Body of pancreas (tissue), 4 donors: ENCODE results near the gene MAFF. TPM values are rescaled to one million over a fixed set of nuclear protein-coding genes. Genes with fewer than 3 reads are reported as not detected.

ENCODE experiments used
- ATAC-seq: fragments of 150-250 bp; one replicate; pipeline ENCODE4 v1.9.1; 2016
- DNase-seq, 4 donors: peaks; one replicate each; pipeline ENCODE4 v3.0.0-alpha.2; 2019
- H3K27ac ChIP-seq, 4 donors: fragments of 200-600 bp; sonication (generic); 1 replicate in 3 of 4; 2 replicates in 1 of 4; pipeline versions ENCODE4 v1.5.1 to v1.6.1; 2016 to 2019; ENCODE audit warnings: mild to moderate bottlenecking in 1 of 4, mixed read lengths in 1 of 4, moderate library complexity in 1 of 4
- H3K27me3 ChIP-seq, 2 donors: fragments of 200-600 bp; sonication (generic); one replicate each; pipeline ENCODE4 v1.6.0; 2016; ENCODE audit warnings: mild to moderate bottlenecking in 1 of 2
- H3K36me3 ChIP-seq, 2 donors: fragments of 200-600 bp; sonication (generic); replicated peaks in 1 of 2; 2 replicates each; pipeline ENCODE4 v1.5.1; 2016; ENCODE audit warnings: low read depth in 2 of 2; ENCODE audit not compliant: insufficient read depth in 1 of 2
- H3K4me1 ChIP-seq: fragments of 200-600 bp; sonication (generic); one replicate; pipeline ENCODE4 v1.6.0; 2016
- H3K4me3 ChIP-seq, 2 donors: fragments of 200-600 bp; sonication (generic); 1 replicate in 1 of 2; 2 replicates in 1 of 2; pipeline ENCODE4 v1.5.1; 2016 to 2019
- H3K9me3 ChIP-seq, 3 donors: fragments of 200-600 bp; sonication (generic); 1 replicate in 2 of 3; 2 replicates in 1 of 3; pipeline ENCODE4 v1.5.1; 2016
- POLR2A ChIP-seq, 3 donors: fragments of 450-650 bp; IDR thresholded peaks; one replicate each; pipeline ENCODE4 v1.6.1; 2016; ENCODE audit warnings: antibody characterized with exemption in 3 of 3, mild to moderate bottlenecking in 2 of 3
- WGBS, 2 donors: methylation state at CpG; one replicate each; pipeline ENCODE4 v1.1.5; 2017; 5-methylcytosine and 5-hydroxymethylcytosine counted together
- intact Hi-C: fragments of 100-400 bp; cut with DNase I; formaldehyde crosslinking; loops from one replicate; pipeline ENCODE4 v1.15.1; 2023
- total RNA-seq, 2 donors: library from RNA; depleted of rRNA; stranded (reverse); fragments of >200 nt; gene quantifications; one replicate each; pipeline ENCODE4 v1.1.0, GENCODE V29; 2016
- TF ChIP-seq, protein P1 (sequence below), 7 experiments: fragments of 450-650 bp in 4 of 7; fragments of 200-600 bp in 3 of 7; sonication (generic) in 3 of 7; IDR thresholded peaks; one replicate each; pipeline ENCODE4 v1.5.1; 2016 to 2019; ENCODE audit warnings: antibody characterized with exemption in 7 of 7

MAFF gene
- total RNA-seq, 2 donors from 2014 or later, result 16.9 to 35.6 TPM

DNA sequence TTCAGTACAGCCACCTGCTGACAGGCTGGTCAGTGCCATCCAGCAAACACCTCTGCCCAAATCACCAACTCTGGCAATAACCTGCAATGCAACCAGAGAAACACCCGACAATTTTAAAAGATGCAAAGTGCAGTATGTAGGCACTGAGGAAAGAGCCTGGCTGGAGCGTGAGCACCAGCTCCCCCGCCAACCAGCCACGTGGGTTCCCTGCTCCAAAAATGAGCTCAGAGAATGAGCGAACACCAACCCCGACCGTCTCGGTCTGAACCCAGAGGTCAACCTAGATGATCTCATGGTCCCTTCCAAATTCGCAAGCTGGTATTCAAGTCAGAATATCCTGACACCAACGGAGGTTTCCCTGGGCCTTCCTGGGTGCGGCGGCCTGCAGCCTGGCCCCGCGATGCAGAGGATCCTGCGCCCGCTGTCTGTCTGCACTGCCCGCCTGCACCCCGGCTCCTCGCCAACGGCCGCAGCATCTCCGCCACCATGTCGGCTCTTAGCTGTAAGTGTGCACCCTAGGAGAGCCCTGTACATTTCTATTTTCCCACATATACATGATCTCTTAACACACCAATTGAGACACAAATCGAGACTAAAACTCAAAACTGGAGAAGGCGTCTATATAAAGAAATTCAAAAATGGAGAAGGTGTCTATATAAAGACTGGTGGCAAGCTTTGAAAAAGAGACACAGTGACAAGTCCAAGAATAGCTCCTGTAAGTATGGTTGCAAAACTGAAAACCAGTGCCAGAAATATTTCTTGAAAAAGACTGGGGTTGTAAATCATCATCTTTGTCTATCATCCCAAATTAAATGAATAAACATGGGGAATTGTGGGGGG is 48.2 kb downstream of the MAFF start:
- Histone ChIP-seq H3K27ac (no peak overlapping the region), H3K4me1 (no peaks in the 10 kb centered on the region), H3K4me3 (no peak overlapping the region), H3K9me3 (no peaks in the 10 kb centered on the region), H3K27me3 (no peaks in the 10 kb centered on the region), H3K36me3 (peaks cover 5 to 15% of the 10 kb centered on the region in 2 donors)
- intact Hi-C loops, result no loop called here
- ATAC-seq (no peak), DNase-seq (no peak)
- TF ChIP-seq, protein P1, sequence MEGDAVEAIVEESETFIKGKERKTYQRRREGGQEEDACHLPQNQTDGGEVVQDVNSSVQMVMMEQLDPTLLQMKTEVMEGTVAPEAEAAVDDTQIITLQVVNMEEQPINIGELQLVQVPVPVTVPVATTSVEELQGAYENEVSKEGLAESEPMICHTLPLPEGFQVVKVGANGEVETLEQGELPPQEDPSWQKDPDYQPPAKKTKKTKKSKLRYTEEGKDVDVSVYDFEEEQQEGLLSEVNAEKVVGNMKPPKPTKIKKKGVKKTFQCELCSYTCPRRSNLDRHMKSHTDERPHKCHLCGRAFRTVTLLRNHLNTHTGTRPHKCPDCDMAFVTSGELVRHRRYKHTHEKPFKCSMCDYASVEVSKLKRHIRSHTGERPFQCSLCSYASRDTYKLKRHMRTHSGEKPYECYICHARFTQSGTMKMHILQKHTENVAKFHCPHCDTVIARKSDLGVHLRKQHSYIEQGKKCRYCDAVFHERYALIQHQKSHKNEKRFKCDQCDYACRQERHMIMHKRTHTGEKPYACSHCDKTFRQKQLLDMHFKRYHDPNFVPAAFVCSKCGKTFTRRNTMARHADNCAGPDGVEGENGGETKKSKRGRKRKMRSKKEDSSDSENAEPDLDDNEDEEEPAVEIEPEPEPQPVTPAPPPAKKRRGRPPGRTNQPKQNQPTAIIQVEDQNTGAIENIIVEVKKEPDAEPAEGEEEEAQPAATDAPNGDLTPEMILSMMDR (IDR thresholded peaks at IDR 0.05), result no peak
- TF ChIP-seq POLR2A (IDR thresholded peaks at IDR 0.05), result no peak
- WGBS, 2 donors, result 88 to 94% methylated on average over 24 to 25 of the region's 25 CpGs

DNA sequence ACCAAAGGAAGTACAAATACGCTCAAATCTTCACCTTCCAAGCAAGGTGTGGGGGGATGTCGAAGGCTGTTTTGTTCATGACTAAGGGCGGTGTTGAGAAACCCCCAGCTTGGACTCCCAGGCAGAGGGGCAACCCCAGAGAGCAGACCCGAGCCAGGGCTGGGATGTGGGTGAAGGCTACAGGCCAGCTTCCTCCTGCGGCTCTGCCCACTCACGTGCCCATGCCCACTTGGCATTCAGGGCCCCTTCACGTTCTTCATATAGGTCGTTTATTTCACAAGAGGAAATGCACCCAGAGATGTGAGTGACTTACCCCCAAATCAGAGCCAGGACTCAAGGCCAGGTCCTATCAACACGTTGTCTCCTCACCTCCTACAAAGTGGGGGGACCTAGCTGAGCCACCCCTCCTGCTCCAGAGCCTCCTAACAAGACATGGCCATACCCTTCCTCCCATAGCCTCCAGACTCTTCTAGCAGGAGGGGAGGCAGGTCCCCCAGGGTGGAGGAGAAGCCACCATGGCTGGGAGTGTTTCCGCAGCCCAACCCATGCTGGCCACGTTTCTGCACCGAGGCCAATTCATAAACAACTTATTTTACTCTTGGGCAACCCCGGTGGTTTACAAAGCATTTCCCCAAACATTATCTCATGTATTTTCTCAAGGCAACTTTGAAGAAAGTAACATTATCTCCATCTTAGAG is 49.0 kb downstream of the MAFF start:
- H3K36me3 ChIP-seq, result peaks cover 5 to 13% of the 10 kb centered on the region in 2 donors
- no peaks in the 10 kb centered on the region for H3K27me3 ChIP-seq
- H3K9me3 ChIP-seq, result no peaks in the 10 kb centered on the region
- TF ChIP-seq, protein P1 (IDR thresholded peaks at IDR 0.05), result no peak
- no peak for TF ChIP-seq POLR2A (IDR thresholded peaks at IDR 0.05)
- intact Hi-C loops, result no loop called here
- no peak overlapping the region for H3K4me3 ChIP-seq
- 83 to 90% methylated on average over 9 to 13 of the region's 13 CpGs for WGBS, 2 donors
- H3K27ac ChIP-seq, result no peak overlapping the region
- no peak for ATAC-seq
- no peaks in the 10 kb centered on the region for H3K4me1 ChIP-seq
- no peak for DNase-seq

DNA sequence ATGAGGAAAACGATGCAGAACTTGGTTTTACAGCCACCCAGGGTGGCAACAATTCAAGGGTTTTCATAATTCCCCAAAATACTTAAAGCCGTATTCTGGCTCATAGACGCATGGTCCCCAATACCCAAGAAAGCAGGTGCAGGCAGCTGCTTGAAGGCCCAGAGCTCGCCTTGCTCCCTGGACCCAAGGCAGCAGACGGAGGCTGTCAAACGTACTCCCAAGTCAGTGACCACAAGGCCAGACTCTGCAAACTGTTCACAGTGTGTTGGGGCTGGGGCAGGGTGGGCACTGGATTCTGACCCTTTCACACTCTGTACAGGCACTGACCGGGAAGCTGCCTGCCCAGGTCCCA is 49.5 kb downstream of the MAFF start:
- H3K36me3 ChIP-seq, result peaks cover under 1 to 8% of the 10 kb centered on the region in 2 donors
- TF ChIP-seq, protein P1 (IDR thresholded peaks at IDR 0.05), result no peak
- no peak for TF ChIP-seq POLR2A (IDR thresholded peaks at IDR 0.05)
- no peak for DNase-seq
- intact Hi-C loops, result no loop called here
- no peaks in the 10 kb centered on the region for H3K9me3 ChIP-seq
- H3K27me3 ChIP-seq, result no peaks in the 10 kb centered on the region
- ATAC-seq, result no peak
- H3K4me3 ChIP-seq, result no peak overlapping the region
- no peak overlapping the region for H3K27ac ChIP-seq
- 89% methylated on average over 3 to 7 of the region's 7 CpGs for WGBS, 2 donors
- no peaks in the 10 kb centered on the region for H3K4me1 ChIP-seq

DNA sequence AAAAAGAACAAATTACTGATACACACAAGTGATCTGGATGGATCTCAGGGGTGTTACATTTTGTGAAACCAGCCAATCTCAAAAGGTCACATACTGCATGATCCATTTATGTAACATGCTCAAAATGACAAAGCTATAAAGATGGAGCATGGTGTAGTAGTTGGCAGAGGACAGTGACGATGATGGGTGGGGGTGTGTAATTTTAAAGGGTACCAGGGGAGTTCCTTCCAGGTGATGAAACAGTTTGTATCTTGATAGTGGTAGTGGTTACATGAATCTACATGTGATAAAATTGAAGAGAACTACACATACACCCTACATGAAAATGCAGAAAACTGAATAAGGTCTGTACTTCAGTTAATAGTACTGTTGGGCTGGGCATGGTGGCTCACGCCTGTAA is 53.9 kb downstream of the MAFF start:
- intact Hi-C loops, result no loop called here
- H3K36me3 ChIP-seq, result no peaks in the 10 kb centered on the region
- no peaks in the 10 kb centered on the region for H3K9me3 ChIP-seq
- ATAC-seq (no peak), DNase-seq (no peak)
- WGBS, 2 donors, result 90 to 98% methylated on average over 2 of the region's 2 CpGs
- peaks cover 19% of the 10 kb centered on the region for H3K4me1 ChIP-seq
- TF ChIP-seq POLR2A (IDR thresholded peaks at IDR 0.05), result no peak
- TF ChIP-seq, protein P1 (IDR thresholded peaks at IDR 0.05), result no peak
- H3K27me3 ChIP-seq, result no peaks in the 10 kb centered on the region
- no peak overlapping the region for H3K27ac ChIP-seq
- no peak overlapping the region for H3K4me3 ChIP-seq
